HCT116 (cell line): ENCODE measurements around the gene THEM4. TPM values are rescaled to one million over a fixed set of nuclear protein-coding genes. Genes with fewer than 3 reads are reported as not detected.

ENCODE experiments used
- ATAC-seq: fragments of 200-7000 bp; cut with Tn5 transposase; 2 replicates; pipeline ENCODE4 v1.9.1; 2020; ENCODE audit warnings: mild to moderate bottlenecking, moderate library complexity
- BruUV-seq: library from RNA; stranded (reverse); fragments of 400-500 nt; replicated peaks from 2 replicates; lab custom pipeline; 2021; lab: Mats Ljungman, UMichigan
- CTCF ChIA-PET: fragments of 300-600 bp; sonication (Branson Sonifier 250); formaldehyde crosslinking; loops from one replicate; lab custom pipeline; 2021; ENCODE audit warnings: antibody characterized with exemption; lab: Charles Lee
- POLR2A ChIA-PET: fragments of 300-600, 350-600 bp; sonication (Branson Sonifier 250); formaldehyde crosslinking; loops from one replicate; lab custom pipeline; 2021; ENCODE audit warnings: antibody characterized with exemption; lab: Charles Lee
- RAD21 ChIA-PET, 2 experiments: fragments of 300-600 bp; sonication (Branson Sonifier 250); formaldehyde crosslinking; loops; one replicate each; lab custom pipeline; 2023; ENCODE audit warnings: low total read pairs in 2 of 2; ENCODE audit not compliant: uncharacterized antibody in 2 of 2, unreplicated experiment in 2 of 2, low non-redundant PET in 1 of 2; lab: Charles Lee
- DNase-seq: peaks from one replicate; pipeline ENCODE4 v3.0.0-alpha.2; 2010; ENCODE audit warnings: low read depth, low spot score
- H2AFZ ChIP-seq: fragments of 200-600 bp; shearing (Covaris generic), sonication (generic); 2 replicates; pipeline ENCODE4 v1.6.1; 2017; ENCODE audit warnings: low read depth, mixed run types, mixed read lengths, antibody characterized with exemption, low read length; ENCODE audit not compliant: poor library complexity, severe bottlenecking
- H3K27ac ChIP-seq: 2 replicates; pipeline ENCODE4 v1.5.1; 2012; ENCODE audit warnings: low read depth, low read length
- H3K27me3 ChIP-seq: fragments of 200-600 bp; sonication (generic); 2 replicates; pipeline ENCODE4 v1.6.1; 2016; ENCODE audit warnings: mixed run types, low read length, mixed read lengths; ENCODE audit not compliant: insufficient read depth
- H3K36me3 ChIP-seq, 2 experiments: fragments of 200-500 bp in 1 of 2; fragments of 200-600 bp in 1 of 2; sonication (Bioruptor generic) in 1 of 2; sonication (generic) in 1 of 2; 2 replicates each; pipeline versions ENCODE4 v1.5.1 to v1.6.1; 2014 to 2016; ENCODE audit warnings: low read length in 2 of 2, inconsistent platforms in 1 of 2, mixed read lengths in 1 of 2, mixed run types in 1 of 2; ENCODE audit not compliant: insufficient read depth in 2 of 2, control insufficient read depth in 1 of 2
- H3K4me1 ChIP-seq, 2 experiments: fragments of 200-600 bp in 1 of 2; sonication (generic) in 1 of 2; 2 replicates each; pipeline versions ENCODE4 v1.5.1 to v1.6.1; 2012 to 2017; ENCODE audit warnings: low read length in 2 of 2, inconsistent platforms in 1 of 2, mild to moderate bottlenecking in 1 of 2, mixed read lengths in 1 of 2, mixed run types in 1 of 2, moderate library complexity in 1 of 2; ENCODE audit not compliant: insufficient read depth in 2 of 2, control insufficient read depth in 1 of 2
- H3K4me2 ChIP-seq: fragments of 200-600 bp; sonication (generic); 2 replicates; pipeline ENCODE4 v1.6.1; 2017; ENCODE audit warnings: mixed run types, low read length, mixed read lengths
- H3K4me3 ChIP-seq, 2 experiments: fragments of 200-600 bp in 1 of 2; sonication (generic) in 1 of 2; replicated peaks in 1 of 2; 2 replicates each; pipeline ENCODE4 v1.5.1; 2011 to 2016; ENCODE audit warnings: low read length in 2 of 2, control low read depth in 1 of 2, low read depth in 1 of 2, mild to moderate bottlenecking in 1 of 2, mixed read lengths in 1 of 2, mixed run types in 1 of 2
- H3K79me2 ChIP-seq: fragments of 200-600 bp; sonication (generic); 2 replicates; pipeline ENCODE4 v1.6.1; 2017; ENCODE audit warnings: mild to moderate bottlenecking, mixed run types, low read length, moderate library complexity, mixed read lengths; ENCODE audit not compliant: insufficient read depth
- H3K9ac ChIP-seq: fragments of 200-600 bp; sonication (generic); 2 replicates; pipeline ENCODE4 v1.6.1; 2016; ENCODE audit warnings: low read length, mixed read lengths
- H3K9me2 ChIP-seq: fragments of 200-600 bp; sonication (generic), shearing (Covaris generic); 2 replicates; pipeline ENCODE4 v1.6.1; 2017; ENCODE audit warnings: mixed run types, mild to moderate bottlenecking, moderate library complexity; ENCODE audit not compliant: insufficient read depth
- H3K9me3 ChIP-seq, 2 experiments: fragments of 200-500 bp in 1 of 2; fragments of 200-600 bp in 1 of 2; sonication (Bioruptor generic) in 1 of 2; sonication (generic) in 1 of 2; 2 replicates each; pipeline ENCODE4 v1.6.1; 2014 to 2017; ENCODE audit warnings: low read length in 2 of 2, mixed read lengths in 2 of 2, inconsistent platforms in 1 of 2, low read depth in 1 of 2, mild to moderate bottlenecking in 1 of 2, mixed run types in 1 of 2, moderate library complexity in 1 of 2; ENCODE audit not compliant: control insufficient read depth in 1 of 2, insufficient read depth in 1 of 2
- H4K20me1 ChIP-seq: fragments of 200-600 bp; sonication (generic), shearing (Covaris generic); 2 replicates; pipeline ENCODE4 v1.6.1; 2017; ENCODE audit warnings: mixed run types, mild to moderate bottlenecking, moderate library complexity; ENCODE audit not compliant: insufficient read depth
- ATF3 ChIP-seq: IDR thresholded peaks from 2 replicates; pipeline ENCODE4 v1.6.1; 2012
- CBX3 ChIP-seq: IDR thresholded peaks from 2 replicates; pipeline ENCODE4 v1.6.1; 2012; ENCODE audit warnings: low read depth
- CTCF ChIP-seq, 3 experiments: fragments of 200-600 bp in 1 of 3; sonication (generic) in 1 of 3; IDR thresholded peaks in 2 of 3; conservative IDR thresholded peaks in 1 of 3; 2 replicates each; pipeline ENCODE4 v1.5.1; 2012 to 2017; ENCODE audit warnings: low read depth in 2 of 3, low read length in 2 of 3, antibody characterized with exemption in 1 of 3, borderline replicate concordance in 1 of 3, control low read depth in 1 of 3, mild to moderate bottlenecking in 1 of 3, mixed read lengths in 1 of 3, mixed run types in 1 of 3, moderate library complexity in 1 of 3; ENCODE audit not compliant: insufficient read depth in 1 of 3
- MAX ChIP-seq: IDR thresholded peaks from 2 replicates; pipeline ENCODE4 v1.6.1; 2012
- SIN3A ChIP-seq: IDR thresholded peaks from 2 replicates; pipeline ENCODE4 v1.6.1; 2012; ENCODE audit warnings: low read depth
- SRF ChIP-seq: IDR thresholded peaks from 2 replicates; pipeline ENCODE4 v1.6.1; 2012; ENCODE audit warnings: low read depth
- YY1 ChIP-seq: IDR thresholded peaks from 2 replicates; pipeline ENCODE4 v1.6.1; 2011; ENCODE audit warnings: low read length, low read depth, moderate library complexity, mild to moderate bottlenecking; ENCODE audit not compliant: insufficient replicate concordance; ENCODE audit errors: extremely low read depth
- intact Hi-C: fragments of 100-400 bp; cut with micrococcal nuclease; formaldehyde crosslinking; loops from 2 replicates; pipeline ENCODE4 v1.10.0; 2022
- total RNA-seq: library from RNA; stranded (reverse); gene quantifications from one replicate; pipeline ENCODE4 v1.2.1, GENCODE V29; 2021; ENCODE audit not compliant: unreplicated experiment

THEM4 gene
- total RNA-seq, 1 experiment from 2014 or later: 17.0 TPM

GRCh38 chr1:151860504-151861187 is 48.7 kb downstream of the THEM4 start:
- ChIA-PET RAD21 (no interaction called here), CTCF (no interaction called here), POLR2A (no interaction called here)
- Histone ChIP-seq H3K9ac (no peak overlapping the region), H2AFZ (no peak overlapping the region), H3K4me2 (no peak overlapping the region), H3K79me2 (no peaks in the 10 kb centered on the region), H3K36me3 (no peaks in the 10 kb centered on the region), H3K9me3 (no peaks in the 10 kb centered on the region), H4K20me1 (no peaks in the 10 kb centered on the region), H3K4me3 (no peak overlapping the region), H3K27ac (no peak overlapping the region), H3K9me2 (no peaks in the 10 kb centered on the region), H3K4me1 (no peaks in the 10 kb centered on the region), H3K27me3 (no peaks in the 10 kb centered on the region)
- ATAC-seq (no peak), DNase-seq (no peak)
- intact Hi-C loops: no loop called here
- no TSS peak for BruUV-seq
- TF ChIP-seq CTCF (IDR thresholded peaks at IDR 0.05 in 2 of 3, conservative IDR thresholded peaks at IDR 0.05 in 1 of 3; ENCODE audit: borderline replicate concordance in 1 of 3, insufficient read depth in 1 of 3, low read depth in 2 of 3, low read length in 2 of 3): no peak
- TF ChIP-seq MAX: no peak
- no peak for TF ChIP-seq CBX3
- TF ChIP-seq SIN3A: no peak
- TF ChIP-seq SRF: no peak
- TF ChIP-seq YY1: no peak
- TF ChIP-seq ATF3: no peak
